ENCODE results near the gene BTBD17. TPM values are rescaled to one million over a fixed set of nuclear protein-coding genes. Genes with fewer than 3 reads are reported as not detected.

BTBD17 gene
- polyA plus RNA-seq, 1 of the 3 experiments (the other 2 are of a cell fraction): not detected

DNA sequence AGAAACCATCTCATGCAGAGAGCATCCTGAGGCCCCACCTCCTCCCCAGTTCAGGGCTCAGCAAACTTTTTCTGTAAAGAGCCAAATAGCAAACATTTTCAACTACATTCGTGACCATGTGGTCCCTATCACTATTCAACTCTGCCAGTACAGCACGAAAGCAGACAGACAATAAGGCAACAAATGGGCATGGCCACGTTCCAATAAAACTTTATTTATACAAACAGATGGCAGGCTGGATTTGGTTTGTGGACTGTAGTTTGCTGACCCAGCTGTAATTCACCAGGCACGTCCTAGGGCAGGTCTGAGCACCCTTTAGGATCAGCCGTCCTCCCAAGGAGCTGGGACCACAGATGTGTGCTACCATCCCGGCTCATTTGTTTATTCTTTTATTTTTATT is 43.1 kb upstream of the BTBD17 start (continued):
- no peak for TF ChIP-seq RFX5 (IDR thresholded peaks at IDR 0.05; ENCODE audit: low read length)
- TF ChIP-seq, protein P1, sequence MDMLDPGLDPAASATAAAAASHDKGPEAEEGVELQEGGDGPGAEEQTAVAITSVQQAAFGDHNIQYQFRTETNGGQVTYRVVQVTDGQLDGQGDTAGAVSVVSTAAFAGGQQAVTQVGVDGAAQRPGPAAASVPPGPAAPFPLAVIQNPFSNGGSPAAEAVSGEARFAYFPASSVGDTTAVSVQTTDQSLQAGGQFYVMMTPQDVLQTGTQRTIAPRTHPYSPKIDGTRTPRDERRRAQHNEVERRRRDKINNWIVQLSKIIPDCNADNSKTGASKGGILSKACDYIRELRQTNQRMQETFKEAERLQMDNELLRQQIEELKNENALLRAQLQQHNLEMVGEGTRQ (IDR thresholded peaks at IDR 0.05; ENCODE audit: borderline replicate concordance, low read depth, low read length): no peak
- TF ChIP-seq, protein P2, sequence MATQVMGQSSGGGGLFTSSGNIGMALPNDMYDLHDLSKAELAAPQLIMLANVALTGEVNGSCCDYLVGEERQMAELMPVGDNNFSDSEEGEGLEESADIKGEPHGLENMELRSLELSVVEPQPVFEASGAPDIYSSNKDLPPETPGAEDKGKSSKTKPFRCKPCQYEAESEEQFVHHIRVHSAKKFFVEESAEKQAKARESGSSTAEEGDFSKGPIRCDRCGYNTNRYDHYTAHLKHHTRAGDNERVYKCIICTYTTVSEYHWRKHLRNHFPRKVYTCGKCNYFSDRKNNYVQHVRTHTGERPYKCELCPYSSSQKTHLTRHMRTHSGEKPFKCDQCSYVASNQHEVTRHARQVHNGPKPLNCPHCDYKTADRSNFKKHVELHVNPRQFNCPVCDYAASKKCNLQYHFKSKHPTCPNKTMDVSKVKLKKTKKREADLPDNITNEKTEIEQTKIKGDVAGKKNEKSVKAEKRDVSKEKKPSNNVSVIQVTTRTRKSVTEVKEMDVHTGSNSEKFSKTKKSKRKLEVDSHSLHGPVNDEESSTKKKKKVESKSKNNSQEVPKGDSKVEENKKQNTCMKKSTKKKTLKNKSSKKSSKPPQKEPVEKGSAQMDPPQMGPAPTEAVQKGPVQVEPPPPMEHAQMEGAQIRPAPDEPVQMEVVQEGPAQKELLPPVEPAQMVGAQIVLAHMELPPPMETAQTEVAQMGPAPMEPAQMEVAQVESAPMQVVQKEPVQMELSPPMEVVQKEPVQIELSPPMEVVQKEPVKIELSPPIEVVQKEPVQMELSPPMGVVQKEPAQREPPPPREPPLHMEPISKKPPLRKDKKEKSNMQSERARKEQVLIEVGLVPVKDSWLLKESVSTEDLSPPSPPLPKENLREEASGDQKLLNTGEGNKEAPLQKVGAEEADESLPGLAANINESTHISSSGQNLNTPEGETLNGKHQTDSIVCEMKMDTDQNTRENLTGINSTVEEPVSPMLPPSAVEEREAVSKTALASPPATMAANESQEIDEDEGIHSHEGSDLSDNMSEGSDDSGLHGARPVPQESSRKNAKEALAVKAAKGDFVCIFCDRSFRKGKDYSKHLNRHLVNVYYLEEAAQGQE (IDR thresholded peaks at IDR 0.05; ENCODE audit: low read depth, low read length): no peak
- no peak for TF ChIP-seq TAF1 (IDR thresholded peaks at IDR 0.05; ENCODE audit: borderline replicate concordance, low read depth, low read length)

DNA sequence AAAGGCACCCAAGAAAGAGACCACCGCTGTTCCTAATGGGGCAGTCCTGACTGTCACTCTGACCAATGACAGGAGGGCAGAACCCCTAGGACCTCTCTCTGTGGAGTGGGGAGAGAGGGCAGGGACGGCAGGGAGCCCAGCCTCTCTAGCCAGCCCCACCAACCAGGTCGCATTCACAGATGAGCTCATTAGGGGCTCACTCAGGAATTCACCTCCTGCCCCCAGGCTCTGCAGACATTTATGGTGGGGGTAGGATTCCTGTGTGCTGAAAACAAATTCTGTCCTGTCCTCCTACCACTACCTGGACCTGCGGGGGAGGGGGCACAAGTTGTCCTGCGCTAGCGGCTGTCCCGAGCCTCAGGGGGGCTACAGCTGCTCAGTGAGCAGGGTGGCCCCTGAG is 42.5 kb upstream of the BTBD17 start:
- ChIA-PET POLR2A (interaction anchor here (0.6 kb wide), 1 partner anchor 97 kb away, joined by 4 read pairs; no protein-coding TSS in a partner anchor), CTCF (interaction anchor here (0.6 to 1.5 kb wide), 5 partner anchors 25 to 90 kb away, joined by 3 to 7 read pairs (median 4); no protein-coding TSS in a partner anchor)
- Histone ChIP-seq H3K27ac (ENCODE audit: low read depth in 2 of 2, low read length in 1 of 2) (no peak overlapping the region), H3K4me2 (no peak overlapping the region), H3K4me3 (ENCODE audit: low read depth in 2 of 2, low read length in 1 of 2) (no peak overlapping the region), H4K20me1 (ENCODE audit: insufficient read depth) (no peaks in the 10 kb centered on the region), H2AFZ (ENCODE audit: low read depth) (no peak overlapping the region), H3K4me1 (ENCODE audit: control insufficient read depth in 1 of 2, insufficient read depth in 2 of 2, low read depth in 1 of 2, low read length in 1 of 2) (peaks cover 0 to 6% of the 10 kb centered on the region in 2 experiments; a peak in 1 of 4 replicates), H3K27me3 (ENCODE audit: insufficient read depth) (no peaks in the 10 kb centered on the region), H3K9ac (no peak overlapping the region), H3K9me3 (no peaks in the 10 kb centered on the region), H3K9me2 (no peaks in the 10 kb centered on the region), H3K36me3 (replicated peaks in 1 of 2; ENCODE audit: control insufficient read depth in 1 of 2, insufficient read depth in 2 of 2, low read length in 1 of 2) (no peaks in the 10 kb centered on the region), H3F3A (replicated peaks; ENCODE audit: insufficient read depth) (no peaks in the 10 kb centered on the region), H3K79me2 (ENCODE audit: insufficient read depth) (no peaks in the 10 kb centered on the region)
- TF ChIP-seq RAD21 (IDR thresholded peaks at IDR 0.05; ENCODE audit: low read length) (no peak), JUND (IDR thresholded peaks at IDR 0.05) (no peak), EZH2phosphoT487 (IDR thresholded peaks at IDR 0.05; ENCODE audit: borderline replicate concordance, low read depth) (no peak), FOSL2 (IDR thresholded peaks at IDR 0.05; ENCODE audit: borderline replicate concordance, low read depth) (no peak), YY1 (IDR thresholded peaks at IDR 0.05; ENCODE audit: low read depth) (no peak), RCOR1 (IDR thresholded peaks at IDR 0.05; ENCODE audit: low read length) (no peak), MXI1 (IDR thresholded peaks at IDR 0.05; ENCODE audit: low read depth, low read length) (no peak), RXRA (IDR thresholded peaks at IDR 0.05; ENCODE audit: borderline replicate concordance, low read depth) (no peak), EP300 (IDR thresholded peaks at IDR 0.05; ENCODE audit: borderline replicate concordance in 1 of 2, low read depth in 1 of 2, low read length in 1 of 2) (no peak), GABPA (IDR thresholded peaks at IDR 0.05; ENCODE audit: low read depth) (no peak)
- TF ChIP-seq, protein P3, sequence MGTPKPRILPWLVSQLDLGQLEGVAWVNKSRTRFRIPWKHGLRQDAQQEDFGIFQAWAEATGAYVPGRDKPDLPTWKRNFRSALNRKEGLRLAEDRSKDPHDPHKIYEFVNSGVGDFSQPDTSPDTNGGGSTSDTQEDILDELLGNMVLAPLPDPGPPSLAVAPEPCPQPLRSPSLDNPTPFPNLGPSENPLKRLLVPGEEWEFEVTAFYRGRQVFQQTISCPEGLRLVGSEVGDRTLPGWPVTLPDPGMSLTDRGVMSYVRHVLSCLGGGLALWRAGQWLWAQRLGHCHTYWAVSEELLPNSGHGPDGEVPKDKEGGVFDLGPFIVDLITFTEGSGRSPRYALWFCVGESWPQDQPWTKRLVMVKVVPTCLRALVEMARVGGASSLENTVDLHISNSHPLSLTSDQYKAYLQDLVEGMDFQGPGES (IDR thresholded peaks at IDR 0.05; ENCODE audit: low read depth, low read length): no peak
- TF ChIP-seq, protein P4, sequence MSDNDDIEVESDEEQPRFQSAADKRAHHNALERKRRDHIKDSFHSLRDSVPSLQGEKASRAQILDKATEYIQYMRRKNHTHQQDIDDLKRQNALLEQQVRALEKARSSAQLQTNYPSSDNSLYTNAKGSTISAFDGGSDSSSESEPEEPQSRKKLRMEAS (IDR thresholded peaks at IDR 0.05; ENCODE audit: low read depth): no peak
- TF ChIP-seq, protein P5, sequence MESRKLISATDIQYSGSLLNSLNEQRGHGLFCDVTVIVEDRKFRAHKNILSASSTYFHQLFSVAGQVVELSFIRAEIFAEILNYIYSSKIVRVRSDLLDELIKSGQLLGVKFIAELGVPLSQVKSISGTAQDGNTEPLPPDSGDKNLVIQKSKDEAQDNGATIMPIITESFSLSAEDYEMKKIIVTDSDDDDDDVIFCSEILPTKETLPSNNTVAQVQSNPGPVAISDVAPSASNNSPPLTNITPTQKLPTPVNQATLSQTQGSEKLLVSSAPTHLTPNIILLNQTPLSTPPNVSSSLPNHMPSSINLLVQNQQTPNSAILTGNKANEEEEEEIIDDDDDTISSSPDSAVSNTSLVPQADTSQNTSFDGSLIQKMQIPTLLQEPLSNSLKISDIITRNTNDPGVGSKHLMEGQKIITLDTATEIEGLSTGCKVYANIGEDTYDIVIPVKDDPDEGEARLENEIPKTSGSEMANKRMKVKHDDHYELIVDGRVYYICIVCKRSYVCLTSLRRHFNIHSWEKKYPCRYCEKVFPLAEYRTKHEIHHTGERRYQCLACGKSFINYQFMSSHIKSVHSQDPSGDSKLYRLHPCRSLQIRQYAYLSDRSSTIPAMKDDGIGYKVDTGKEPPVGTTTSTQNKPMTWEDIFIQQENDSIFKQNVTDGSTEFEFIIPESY (IDR thresholded peaks at IDR 0.05; ENCODE audit: borderline replicate concordance, low read depth): no peak
- TF ChIP-seq, protein P6, sequence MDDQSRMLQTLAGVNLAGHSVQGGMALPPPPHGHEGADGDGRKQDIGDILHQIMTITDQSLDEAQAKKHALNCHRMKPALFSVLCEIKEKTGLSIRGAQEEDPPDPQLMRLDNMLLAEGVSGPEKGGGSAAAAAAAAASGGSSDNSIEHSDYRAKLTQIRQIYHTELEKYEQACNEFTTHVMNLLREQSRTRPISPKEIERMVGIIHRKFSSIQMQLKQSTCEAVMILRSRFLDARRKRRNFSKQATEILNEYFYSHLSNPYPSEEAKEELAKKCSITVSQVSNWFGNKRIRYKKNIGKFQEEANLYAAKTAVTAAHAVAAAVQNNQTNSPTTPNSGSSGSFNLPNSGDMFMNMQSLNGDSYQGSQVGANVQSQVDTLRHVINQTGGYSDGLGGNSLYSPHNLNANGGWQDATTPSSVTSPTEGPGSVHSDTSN (IDR thresholded peaks at IDR 0.05): no peak
- TF ChIP-seq, protein P1 (IDR thresholded peaks at IDR 0.05; ENCODE audit: borderline replicate concordance, low read depth, low read length): no peak
- 70% methylated on average over 6 of the region's 7 CpGs for WGBS (ENCODE audit: low lambda C conversion rate)
- no peak for DNase-seq
